ENCODE results near the gene ZRANB1.

ZRANB1 gene

DNA sequence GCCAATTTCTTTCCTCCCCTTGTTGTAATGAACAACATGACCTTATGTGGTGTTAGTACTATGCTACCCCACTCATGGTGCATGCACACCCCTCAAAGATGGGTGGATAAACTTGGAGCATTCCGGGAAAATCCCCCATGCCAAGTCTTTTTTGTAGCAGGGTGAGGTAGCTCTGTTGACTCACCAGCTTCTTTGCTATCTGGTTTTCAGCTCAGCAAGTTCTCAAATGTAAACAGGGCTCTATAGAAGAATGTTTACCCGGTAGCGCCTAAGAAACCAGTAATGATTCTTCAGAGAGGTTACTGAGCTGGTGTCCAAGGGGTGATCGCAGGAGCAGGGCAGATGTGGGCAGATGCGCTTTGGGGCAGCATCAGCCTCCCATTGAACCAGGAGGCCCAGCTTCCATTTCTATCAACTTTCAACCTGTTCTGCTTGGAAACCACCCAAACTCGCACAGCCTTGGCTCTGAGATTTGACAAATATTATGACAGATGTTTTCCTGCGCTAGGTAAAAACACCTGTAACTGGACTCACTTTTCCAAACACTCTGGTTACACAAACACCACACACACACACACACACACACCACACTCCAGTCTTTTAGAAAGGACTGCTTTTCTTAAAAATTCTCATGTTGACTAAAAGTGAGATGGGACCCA is 87.8 kb downstream of the ZRANB1 start:
- TF ChIP-seq, protein P1, sequence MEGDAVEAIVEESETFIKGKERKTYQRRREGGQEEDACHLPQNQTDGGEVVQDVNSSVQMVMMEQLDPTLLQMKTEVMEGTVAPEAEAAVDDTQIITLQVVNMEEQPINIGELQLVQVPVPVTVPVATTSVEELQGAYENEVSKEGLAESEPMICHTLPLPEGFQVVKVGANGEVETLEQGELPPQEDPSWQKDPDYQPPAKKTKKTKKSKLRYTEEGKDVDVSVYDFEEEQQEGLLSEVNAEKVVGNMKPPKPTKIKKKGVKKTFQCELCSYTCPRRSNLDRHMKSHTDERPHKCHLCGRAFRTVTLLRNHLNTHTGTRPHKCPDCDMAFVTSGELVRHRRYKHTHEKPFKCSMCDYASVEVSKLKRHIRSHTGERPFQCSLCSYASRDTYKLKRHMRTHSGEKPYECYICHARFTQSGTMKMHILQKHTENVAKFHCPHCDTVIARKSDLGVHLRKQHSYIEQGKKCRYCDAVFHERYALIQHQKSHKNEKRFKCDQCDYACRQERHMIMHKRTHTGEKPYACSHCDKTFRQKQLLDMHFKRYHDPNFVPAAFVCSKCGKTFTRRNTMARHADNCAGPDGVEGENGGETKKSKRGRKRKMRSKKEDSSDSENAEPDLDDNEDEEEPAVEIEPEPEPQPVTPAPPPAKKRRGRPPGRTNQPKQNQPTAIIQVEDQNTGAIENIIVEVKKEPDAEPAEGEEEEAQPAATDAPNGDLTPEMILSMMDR (IDR thresholded peaks at IDR 0.05; ENCODE audit: low read depth, low read length, missing control alignments), result no peak
- no peak for DNase-seq (ENCODE audit: low read depth)
- no peak overlapping the region for H3K4me3 ChIP-seq (ENCODE audit: low read depth, low read length)

DNA sequence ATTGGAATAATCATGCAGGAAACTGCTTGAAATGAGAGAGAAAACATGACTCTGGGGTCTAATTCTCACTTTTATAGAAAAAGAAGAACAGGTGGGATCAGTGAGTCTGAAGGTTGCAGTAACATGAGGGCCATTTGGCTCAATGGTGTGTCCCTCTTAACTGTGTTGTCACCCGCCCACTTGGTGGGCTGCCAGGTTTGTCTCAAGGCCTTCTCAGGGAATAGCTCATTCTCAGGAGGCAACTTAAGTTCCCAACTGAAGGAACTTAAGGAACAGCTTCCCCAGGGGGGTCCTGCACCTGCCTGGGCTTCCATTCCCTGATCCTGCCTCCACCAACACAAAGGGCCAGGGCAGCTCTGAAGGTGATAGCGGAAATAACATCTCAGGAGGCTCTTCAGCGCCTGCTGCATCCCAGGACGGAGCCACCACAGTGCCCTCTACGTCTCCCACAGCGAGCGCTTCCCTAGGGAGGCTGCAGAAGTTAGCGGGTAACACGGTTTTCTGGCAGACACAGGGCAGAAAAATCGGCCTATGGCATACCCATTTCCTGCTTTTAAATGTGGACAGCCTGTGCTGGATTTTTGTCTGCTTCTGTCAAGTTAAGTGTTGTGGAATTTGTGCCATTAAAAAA is 88.8 kb downstream of the ZRANB1 start:
- TF ChIP-seq, protein P1 (IDR thresholded peaks at IDR 0.05; ENCODE audit: low read depth, low read length, missing control alignments), result no peak
- H3K4me3 ChIP-seq (ENCODE audit: low read depth, low read length), result no peak overlapping the region
- no peak for DNase-seq (ENCODE audit: low read depth)

DNA sequence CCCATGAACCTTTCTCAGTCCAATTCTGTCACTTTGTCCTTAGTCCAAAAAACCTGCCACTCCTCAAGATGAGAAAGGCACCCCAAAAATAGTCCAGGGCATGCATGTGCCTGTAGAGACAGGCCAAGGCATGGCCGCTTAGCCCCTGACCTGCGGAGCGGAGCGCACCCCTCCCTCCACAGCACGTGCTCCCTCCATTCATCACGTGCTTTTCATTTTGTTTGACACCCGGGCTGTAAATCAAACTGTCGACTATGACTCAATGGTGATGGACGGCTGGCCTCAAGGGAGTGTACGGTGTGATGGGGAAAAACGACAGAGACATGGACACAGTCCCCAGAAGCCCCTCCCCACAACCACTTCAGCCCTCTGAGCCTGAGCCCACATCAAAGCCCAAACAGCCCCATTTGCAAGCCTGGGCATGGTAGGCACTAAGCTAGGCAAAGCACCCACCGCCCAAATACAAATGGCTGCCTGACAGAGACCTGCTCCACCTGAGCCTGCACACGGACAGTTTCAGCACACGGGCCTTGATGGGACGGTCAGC is 90.6 kb downstream of the ZRANB1 start:
- TF ChIP-seq, protein P1 (IDR thresholded peaks at IDR 0.05; ENCODE audit: low read depth, low read length, missing control alignments), result no peak
- H3K4me3 ChIP-seq (ENCODE audit: low read depth, low read length), result no peak overlapping the region
- DNase-seq (ENCODE audit: low read depth), result no peak

DNA sequence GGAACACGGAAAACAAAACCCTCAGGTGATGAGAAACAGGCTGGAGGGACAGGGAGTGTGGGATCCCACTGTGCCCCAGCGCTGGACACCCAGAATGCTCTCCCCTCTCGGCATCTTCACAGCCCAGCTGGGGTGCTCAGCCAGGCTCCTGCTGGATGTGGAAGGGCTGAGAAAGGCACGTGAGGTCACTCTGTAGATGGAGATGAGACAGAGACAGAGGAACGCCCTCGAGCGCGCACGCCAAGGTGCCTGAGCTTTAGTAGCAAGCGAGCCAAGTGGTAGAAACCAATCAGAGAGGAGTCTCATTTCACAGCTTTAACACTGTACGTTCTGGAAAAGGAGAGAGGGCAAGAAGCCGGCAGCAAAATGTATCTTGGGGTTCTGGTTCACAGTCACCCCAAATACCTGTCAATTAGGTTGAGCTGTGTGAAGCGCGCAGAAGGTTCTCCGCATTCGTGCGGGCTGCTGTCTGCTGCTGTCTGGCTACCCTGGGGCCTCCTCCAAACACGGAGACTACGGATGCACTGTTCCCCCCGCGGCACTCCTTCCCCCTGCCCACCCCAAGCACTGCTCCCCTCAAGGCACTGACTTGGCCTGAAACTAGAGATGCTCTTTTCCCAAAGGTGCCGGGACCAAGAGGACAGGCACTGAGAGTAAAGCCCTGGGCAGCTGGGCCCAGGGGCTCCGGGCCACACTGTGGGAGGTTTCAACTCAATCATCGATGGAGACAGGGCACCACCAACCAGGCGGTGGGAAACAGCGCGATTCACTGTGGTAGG is 91.4 kb downstream of the ZRANB1 start:
- H3K4me3 ChIP-seq (ENCODE audit: low read depth, low read length), result no peak overlapping the region
- DNase-seq (ENCODE audit: low read depth), result no peak
- TF ChIP-seq, protein P1 (IDR thresholded peaks at IDR 0.05; ENCODE audit: low read depth, low read length, missing control alignments), result no peak

DNA sequence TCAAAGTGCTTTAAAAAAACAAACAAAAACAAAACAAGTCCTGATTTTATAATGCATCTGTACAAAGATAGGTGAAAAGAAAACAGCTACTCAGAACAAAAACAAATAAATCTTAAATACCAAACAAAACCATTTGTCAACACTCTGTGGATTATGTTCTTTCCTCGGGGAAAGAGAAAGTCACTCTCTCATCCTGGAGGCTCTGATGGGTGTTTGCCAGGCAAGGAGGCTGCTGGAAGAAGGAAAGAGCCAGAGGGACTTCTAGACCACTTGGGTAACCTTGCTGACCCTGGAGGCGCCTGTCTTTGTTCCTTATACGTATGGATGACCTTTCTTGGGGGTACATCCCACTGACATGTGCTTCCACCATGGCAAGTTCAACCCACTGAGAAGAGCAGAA is 92.8 kb downstream of the ZRANB1 start:
- no peak for DNase-seq (ENCODE audit: low read depth)
- TF ChIP-seq, protein P1 (IDR thresholded peaks at IDR 0.05; ENCODE audit: low read depth, low read length, missing control alignments), result no peak
- no peak overlapping the region for H3K4me3 ChIP-seq (ENCODE audit: low read depth, low read length)

DNA sequence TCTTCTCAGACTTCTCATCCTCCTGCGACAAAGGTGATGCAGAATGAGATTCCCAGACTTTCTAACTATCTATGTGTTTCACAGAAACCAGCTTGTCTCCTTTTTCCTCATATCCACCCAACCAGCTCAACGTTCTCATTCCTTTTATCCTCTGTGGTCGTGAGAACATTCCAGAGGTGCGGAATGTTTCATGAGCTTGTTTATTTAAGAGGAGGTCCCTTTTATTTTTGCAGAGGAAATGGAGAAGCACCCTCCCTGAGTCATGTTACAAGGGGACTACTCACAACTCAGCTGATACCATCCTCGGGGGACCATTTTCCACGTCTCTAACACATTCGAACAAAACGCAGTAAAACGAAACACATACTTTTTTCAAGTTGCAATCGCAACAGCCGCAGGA is 93.2 kb downstream of the ZRANB1 start:
- no peak for DNase-seq (ENCODE audit: low read depth)
- TF ChIP-seq, protein P1 (IDR thresholded peaks at IDR 0.05; ENCODE audit: low read depth, low read length, missing control alignments), result no peak
- H3K4me3 ChIP-seq (ENCODE audit: low read depth, low read length), result no peak overlapping the region

Measured in GM12864 (cell line).